ENCODE measurements around the gene KIAA0319L.

The KIAA0319L gene

DNA sequence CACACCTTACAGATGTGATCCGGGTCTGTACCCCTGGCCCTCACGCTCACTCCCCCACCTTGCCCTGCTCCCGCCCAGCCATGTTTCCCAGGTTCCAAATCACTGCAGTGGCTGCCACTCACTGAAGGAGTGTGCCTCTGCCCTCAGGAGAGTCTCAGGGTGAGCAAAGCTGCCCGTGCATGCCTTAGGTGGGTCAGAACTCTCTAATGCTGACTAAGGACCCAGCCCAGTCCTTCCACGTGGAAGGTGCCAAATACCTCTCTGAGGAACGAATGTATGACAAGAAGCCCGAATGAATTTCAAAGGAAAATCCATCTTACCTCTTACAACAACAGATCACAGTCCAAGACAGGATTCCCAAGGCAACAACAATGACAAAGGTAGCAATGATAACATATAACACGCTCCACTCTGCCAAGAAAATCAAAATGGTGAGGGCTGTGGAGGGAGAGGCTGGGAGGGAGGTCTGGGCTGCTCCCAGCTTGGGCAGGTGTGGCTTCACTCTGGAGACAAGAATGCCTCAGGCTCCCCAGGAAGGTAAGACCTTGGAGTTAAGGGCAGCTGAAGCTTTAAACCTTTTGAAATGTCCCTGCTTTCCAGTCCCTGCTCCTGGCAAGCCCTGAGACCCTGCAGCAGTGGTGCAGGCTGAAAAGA, 115.2 kb downstream of the KIAA0319L start:
- no peak for DNase-seq

- DNase-seq: no peak
These were observed 117.6 kb downstream of the KIAA0319L start for GRCh38 chr1:35439626-35440025.

DNA sequence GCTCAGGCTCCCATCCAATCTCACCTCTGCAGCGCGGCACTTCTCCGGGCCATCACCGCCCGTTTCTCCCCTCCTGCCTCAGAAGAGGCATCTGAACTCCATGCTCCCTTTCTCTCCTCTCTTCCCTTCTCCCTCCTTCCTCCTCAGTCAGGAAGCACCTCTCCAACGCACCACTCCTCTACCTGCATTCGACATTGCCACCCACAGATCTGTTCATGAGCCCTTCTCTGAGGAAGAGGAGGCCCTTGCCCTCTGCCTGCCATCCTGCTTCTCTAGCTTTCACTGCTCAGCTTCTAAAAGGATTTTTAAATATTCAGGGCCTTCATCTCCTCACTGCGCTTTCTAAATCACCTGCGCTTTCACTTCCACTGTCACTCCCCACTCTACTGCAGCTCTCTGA, 120.0 kb downstream of the KIAA0319L start:
- no peak for DNase-seq

DNA sequence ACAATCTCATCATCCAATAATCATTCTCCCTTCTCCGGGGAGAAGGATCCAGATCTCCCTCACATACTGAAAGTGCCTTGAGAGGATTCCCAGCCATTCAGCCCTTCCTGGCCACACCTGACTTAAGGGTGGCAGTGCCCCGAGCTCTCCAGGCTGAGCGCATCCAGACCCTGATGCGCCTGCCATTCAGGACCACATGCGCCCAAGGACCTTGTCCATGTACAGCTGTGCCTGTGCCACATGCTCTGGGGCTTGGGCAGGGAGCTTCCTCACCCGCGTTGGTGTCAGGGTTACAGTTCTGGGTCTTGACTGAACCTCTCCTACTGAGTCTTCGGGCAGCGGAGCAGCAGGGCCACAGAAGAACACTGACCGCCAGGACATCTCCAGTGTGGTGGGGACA, 121.1 kb downstream of the KIAA0319L start:
- DNase-seq: no peak

GRCh38 chr1:35434703-35435102, 122.5 kb downstream of the KIAA0319L start:
- no peak for DNase-seq

DNA sequence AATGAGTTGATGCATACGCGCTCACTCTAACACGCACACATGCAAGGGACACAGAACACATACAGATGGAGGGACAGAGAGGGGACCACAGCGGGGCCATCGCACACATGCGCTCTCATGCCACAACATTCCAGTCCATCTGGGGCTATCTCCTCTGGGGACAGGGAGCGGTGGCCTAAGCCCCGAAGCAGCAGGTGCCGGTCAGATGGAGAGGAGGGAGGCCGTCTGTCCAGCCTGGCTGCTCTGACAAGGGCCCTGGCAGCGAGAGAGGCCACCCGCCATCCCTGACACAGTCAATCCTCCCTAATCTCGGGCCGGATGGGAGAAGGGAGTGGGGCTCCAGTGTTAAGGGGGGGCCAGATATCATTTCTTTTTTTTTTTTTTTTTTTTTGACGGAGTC, 123.5 kb downstream of the KIAA0319L start:
- DNase-seq: no peak

GRCh38 chr1:35432231-35432630, 125.0 kb downstream of the KIAA0319L start:
- no peak for DNase-seq

DNA sequence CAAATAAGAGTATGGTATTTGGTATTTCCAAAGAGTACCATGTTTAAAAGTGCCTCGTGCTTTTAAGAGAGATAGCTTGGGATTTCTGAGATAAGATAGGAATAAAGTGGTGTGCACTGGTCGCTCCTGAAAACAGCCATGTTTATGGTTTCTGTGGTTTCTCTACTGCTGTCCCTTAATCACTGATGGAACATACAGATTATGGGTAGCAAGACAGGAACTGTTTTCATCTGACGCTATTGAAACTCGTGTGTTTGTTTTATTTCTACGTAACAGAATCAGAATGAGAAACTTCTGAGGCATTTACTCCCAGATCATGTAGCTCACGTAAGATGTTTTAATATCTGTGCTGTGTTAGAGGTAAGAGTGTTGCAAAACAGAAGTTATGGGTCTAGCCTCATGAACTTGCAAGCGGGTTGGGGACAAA, 126.0 kb downstream of the KIAA0319L start:
- no peak for DNase-seq

DNA sequence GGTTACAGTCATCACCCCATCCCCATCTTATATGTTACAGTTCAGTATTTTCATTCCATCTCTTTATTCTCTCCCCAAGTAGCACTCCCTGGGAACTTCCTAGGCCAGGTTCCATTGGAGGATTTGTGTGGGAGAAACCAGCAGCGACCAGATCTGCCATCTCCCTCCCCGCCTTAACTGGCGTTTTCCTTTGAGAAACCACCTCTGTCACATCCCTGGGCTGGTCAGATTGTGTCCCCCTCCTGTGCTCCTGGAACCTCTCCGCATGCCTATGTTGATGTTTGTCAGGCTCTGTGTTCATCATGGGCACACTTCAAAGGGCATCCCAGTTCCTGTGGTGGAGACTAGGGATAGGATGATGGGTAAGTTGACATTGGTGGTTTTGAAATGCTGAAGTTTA, 126.4 kb downstream of the KIAA0319L start:
- DNase-seq: no peak

- no peak for DNase-seq
These were observed 128.8 kb downstream of the KIAA0319L start for GRCh38 chr1:35428360-35428759.

DNA sequence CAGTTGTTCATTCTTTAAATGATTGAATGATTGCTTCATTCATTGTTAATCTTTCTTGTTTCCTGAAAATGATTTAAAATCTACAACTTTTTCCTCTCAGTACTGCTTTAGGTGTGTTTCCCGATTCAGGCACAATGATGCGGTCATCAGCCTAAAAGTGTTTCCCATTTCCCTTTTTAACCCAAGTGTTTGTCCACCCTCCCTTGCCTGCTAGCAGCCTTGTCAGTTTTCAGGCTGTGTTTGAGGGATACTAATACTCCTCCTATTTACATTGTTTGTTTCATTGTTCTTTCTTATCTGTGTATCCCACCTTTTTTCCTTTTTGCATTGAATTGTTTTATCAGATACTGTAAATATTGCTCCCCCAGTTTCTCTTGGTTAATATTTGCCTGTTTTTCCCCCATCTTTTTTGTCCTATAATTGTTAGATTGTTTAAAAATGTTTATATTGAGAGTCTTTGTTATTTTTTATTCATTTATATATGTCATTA, 131.1 kb downstream of the KIAA0319L start:
- DNase-seq: no peak

- DNase-seq: no peak
These were observed 148.3 kb downstream of the KIAA0319L start for GRCh38 chr1:35408925-35409324.

GRCh38 chr1:35407743-35408142, 149.5 kb downstream of the KIAA0319L start:
- no peak for DNase-seq

- DNase-seq: no peak
These were observed 151.1 kb downstream of the KIAA0319L start for GRCh38 chr1:35406103-35406502.

- DNase-seq: no peak
These were observed 156.2 kb downstream of the KIAA0319L start for GRCh38 chr1:35401049-35401448.

GRCh38 chr1:35398739-35399138, 158.5 kb downstream of the KIAA0319L start:
- DNase-seq: no peak

GRCh38 chr1:35394386-35394785, 162.8 kb downstream of the KIAA0319L start:
- no peak for DNase-seq

- DNase-seq: no peak
These were observed 166.4 kb downstream of the KIAA0319L start for GRCh38 chr1:35390600-35391494.

DNA sequence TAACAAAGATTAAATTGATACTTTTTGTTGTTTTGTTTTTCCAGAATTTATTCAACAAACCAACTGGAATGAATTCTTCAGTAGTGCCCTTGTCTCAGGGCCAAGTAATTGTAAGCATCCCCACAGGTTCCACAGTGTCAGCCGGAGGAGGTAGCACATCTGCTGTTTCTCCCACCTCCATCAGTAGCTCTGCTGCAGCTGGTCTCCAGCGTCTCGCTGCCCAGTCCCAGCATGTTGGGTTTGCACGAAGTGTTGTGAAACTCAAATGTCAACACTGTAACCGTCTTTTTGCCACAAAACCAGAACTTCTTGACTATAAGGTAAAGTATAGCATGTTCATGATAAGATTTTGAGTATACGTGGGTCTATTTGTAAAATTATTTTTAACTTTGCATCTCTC, 170.2 kb downstream of the KIAA0319L start:
- DNase-seq: no peak

- no peak for DNase-seq
These were observed 170.9 kb downstream of the KIAA0319L start for GRCh38 chr1:35386290-35386689.

All from activated gamma-delta T cell (primary cell).